BE2C (cell line): ENCODE results near the gene MTCL3.

ENCODE experiments used
- DNase-seq: peaks from one replicate; pipeline ENCODE4 v3.0.0-alpha.2; 2020
- H3K27me3 ChIP-seq: fragments of 250-450 bp; sonication (Bioruptor Pico); 2 replicates; pipeline ENCODE4 v1.5.1; 2020; ENCODE audit warnings: mild to moderate bottlenecking
- H3K36me3 ChIP-seq: fragments of 250-450 bp; sonication (Bioruptor Pico); 2 replicates; pipeline ENCODE4 v1.5.1; 2020; ENCODE audit warnings: mild to moderate bottlenecking
- H3K4me1 ChIP-seq: fragments of 250-450 bp; sonication (Bioruptor Pico); 2 replicates; pipeline ENCODE4 v1.5.1; 2020
- H3K4me3 ChIP-seq: 2 replicates; pipeline ENCODE4 v1.5.1; 2011; ENCODE audit warnings: low read depth, low read length
- H3K9me3 ChIP-seq: fragments of 250-450 bp; sonication (Bioruptor Pico); 2 replicates; pipeline ENCODE4 v1.5.1; 2020
- TF ChIP-seq, protein P1 (sequence below): IDR thresholded peaks from 2 replicates; pipeline ENCODE4 v1.5.1; 2012; ENCODE audit warnings: mild to moderate bottlenecking, low read depth, low read length

MTCL3 gene

DNA sequence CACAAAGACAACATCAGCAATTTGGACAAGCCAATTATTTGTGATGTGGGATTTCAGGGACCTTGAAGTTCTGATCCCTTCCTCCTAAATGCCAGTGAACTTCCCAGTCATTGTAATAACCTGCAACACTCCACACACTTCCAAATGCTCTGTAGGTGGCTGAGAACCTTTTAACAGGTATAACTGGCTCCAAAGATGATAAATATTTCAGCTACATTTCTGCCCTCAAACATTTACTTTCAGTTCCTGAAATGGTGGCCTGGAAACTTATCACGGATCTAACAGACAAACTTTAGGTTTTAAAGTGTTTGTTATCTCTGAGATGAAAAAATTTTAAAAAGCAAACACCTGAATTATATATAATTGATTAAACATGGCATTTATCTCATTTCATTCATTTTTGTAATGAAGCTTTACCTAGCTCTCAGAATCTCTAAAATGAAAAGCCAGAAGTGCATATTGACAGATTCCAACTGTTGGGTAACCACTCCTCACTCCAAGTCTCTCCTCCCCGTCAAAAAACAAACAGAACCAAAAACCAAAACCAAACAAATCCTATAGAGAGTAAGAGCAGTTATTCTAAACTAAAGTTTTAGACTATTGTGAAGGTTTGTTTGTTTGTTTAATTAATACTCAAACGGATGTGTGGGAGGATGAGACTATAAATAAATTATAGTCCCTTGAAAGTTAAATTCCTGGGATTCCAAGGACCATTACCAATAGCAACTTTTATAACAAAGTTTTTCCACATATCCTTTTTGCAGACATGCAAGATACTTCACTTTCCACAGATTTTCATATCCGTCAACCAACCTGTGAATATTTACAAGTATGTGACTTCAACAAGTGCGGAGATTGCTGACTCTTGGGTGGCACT is 47.5 kb downstream of the MTCL3 start:
- H3K4me3 ChIP-seq = no peak overlapping the region
- H3K9me3 ChIP-seq = no peaks in the 10 kb centered on the region
- H3K4me1 ChIP-seq = no peaks in the 10 kb centered on the region; the same call in 1 of the 2 replicates
- no peaks in the 10 kb centered on the region for H3K27me3 ChIP-seq
- peaks cover 87% of the 10 kb centered on the region for H3K36me3 ChIP-seq
- TF ChIP-seq, protein P1, sequence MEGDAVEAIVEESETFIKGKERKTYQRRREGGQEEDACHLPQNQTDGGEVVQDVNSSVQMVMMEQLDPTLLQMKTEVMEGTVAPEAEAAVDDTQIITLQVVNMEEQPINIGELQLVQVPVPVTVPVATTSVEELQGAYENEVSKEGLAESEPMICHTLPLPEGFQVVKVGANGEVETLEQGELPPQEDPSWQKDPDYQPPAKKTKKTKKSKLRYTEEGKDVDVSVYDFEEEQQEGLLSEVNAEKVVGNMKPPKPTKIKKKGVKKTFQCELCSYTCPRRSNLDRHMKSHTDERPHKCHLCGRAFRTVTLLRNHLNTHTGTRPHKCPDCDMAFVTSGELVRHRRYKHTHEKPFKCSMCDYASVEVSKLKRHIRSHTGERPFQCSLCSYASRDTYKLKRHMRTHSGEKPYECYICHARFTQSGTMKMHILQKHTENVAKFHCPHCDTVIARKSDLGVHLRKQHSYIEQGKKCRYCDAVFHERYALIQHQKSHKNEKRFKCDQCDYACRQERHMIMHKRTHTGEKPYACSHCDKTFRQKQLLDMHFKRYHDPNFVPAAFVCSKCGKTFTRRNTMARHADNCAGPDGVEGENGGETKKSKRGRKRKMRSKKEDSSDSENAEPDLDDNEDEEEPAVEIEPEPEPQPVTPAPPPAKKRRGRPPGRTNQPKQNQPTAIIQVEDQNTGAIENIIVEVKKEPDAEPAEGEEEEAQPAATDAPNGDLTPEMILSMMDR = no peak
- DNase-seq = no peak

DNA sequence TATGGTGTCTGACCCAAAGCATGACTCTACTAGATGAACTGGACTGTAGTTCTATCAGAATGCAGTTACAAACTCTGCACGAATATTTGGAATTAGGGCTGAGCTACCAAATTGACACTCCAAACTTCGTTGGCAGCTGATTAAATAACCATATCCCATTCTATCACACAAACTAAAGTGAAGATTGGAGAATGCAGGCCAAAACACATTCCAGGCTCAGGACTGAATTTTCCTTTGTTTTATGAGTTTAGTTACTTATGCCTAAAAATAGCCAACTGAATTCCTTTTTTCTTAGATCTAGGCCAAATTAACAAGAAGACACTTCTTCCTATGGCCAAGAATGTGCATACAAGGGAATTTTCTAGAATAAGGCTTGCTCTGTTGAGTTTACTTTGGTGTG is 50.2 kb downstream of the MTCL3 start:
- Histone ChIP-seq H3K9me3 (no peaks in the 10 kb centered on the region), H3K4me1 (no peaks in the 10 kb centered on the region; the same call in 1 of the 2 replicates), H3K36me3 (peaks cover 83% of the 10 kb centered on the region), H3K4me3 (no peak overlapping the region), H3K27me3 (no peaks in the 10 kb centered on the region)
- DNase-seq = no peak
- TF ChIP-seq, protein P1 = no peak

DNA sequence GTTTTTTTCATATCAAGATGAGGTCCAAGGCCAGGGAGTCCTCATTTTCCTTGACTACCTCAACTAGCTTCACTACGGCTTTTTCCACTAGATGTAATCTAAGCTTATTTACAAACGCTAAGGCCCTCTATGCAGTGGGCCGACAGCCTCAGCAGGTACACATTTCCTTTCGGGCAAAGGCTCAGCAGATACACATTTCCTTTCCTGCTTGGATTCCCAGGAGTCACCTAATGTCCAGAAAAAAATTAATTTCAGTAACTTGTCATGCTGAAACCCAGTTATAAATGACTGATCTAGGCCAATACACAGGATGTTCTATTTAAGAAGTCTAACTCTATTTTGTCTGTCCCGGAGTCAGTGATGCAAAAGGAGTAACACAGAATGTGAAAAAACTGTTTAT is 52.7 kb downstream of the MTCL3 start:
- DNase-seq = no peak
- no peaks in the 10 kb centered on the region for H3K27me3 ChIP-seq
- H3K4me3 ChIP-seq = no peak overlapping the region
- TF ChIP-seq, protein P1 = no peak
- no peaks in the 10 kb centered on the region; the same call in 1 of the 2 replicates for H3K4me1 ChIP-seq
- H3K9me3 ChIP-seq = no peaks in the 10 kb centered on the region
- H3K36me3 ChIP-seq = peaks cover 67% of the 10 kb centered on the region

DNA sequence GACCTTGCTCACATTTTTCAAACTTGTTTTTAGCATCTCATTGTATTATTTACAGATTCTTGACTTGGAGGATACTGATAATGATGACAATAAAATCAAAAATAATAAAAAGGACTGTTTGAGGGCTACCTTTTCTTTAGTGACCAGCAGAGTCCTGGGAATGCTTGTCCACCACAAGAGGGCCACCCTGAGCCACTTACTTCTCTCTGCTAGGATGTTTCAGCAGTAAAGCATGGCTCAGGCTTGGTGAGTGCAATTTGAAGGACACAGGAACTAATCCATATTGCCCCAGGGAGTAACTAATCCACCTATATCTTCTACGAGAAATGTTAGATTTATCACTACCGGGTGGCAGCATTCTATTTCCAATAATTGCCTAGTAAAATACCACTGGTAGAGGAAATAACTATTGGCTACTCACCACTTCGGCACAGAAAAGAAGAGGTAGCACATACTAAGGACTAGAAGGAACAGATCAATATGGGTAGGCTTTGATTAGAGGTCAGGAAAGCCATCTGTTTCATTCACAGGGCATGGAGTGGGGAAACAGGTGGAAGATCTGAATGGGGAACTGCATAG is 54.2 kb downstream of the MTCL3 start:
- Histone ChIP-seq H3K4me1 (no peaks in the 10 kb centered on the region; the same call in 1 of the 2 replicates), H3K27me3 (no peaks in the 10 kb centered on the region), H3K36me3 (peaks cover 67% of the 10 kb centered on the region), H3K9me3 (no peaks in the 10 kb centered on the region), H3K4me3 (no peak overlapping the region)
- TF ChIP-seq, protein P1 = peak; percentile 93
- peak; percentile 80 for DNase-seq

DNA sequence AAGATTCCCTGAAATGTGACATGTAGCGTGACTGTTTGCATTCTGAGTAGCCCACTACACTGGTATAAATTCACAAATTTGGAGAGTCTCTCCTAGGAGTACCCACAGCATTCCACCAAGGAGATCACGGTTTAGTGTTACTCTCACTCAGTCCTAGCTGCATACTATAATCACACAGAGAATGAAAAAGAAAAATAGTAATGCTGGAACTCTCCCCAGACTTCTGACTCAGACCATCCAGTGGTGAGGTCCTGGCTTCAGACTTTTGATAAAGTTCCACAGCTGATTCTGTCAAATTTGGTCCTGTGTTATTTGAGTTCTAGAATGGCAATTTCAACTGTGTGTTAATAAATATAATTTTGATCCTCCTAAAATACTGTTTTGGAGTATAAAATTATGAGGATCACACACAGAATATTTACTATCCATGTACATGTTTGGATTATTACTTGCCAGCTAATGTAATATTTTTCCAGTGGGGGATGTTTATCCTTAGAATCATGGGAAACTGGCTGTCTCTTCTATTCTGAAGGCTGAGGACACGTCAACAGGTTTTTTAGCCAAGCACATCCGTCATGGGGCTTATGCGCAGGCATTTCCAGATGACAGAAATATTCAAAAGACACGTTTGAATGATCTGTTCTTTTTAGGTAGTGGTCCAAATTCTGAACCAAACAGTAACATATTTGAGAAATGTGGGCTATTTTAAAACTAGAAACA is 54.8 kb downstream of the MTCL3 start:
- TF ChIP-seq, protein P1 = no peak
- H3K36me3 ChIP-seq = peaks cover 63% of the 10 kb centered on the region
- H3K4me1 ChIP-seq = no peaks in the 10 kb centered on the region; the same call in 1 of the 2 replicates
- no peak overlapping the region for H3K4me3 ChIP-seq
- no peak for DNase-seq
- H3K9me3 ChIP-seq = no peaks in the 10 kb centered on the region
- no peaks in the 10 kb centered on the region for H3K27me3 ChIP-seq
